HEK293T (cell line): ENCODE results near the gene MYO1G.

Source experiments
- CTCF ChIA-PET: fragments of 350-600 bp; formaldehyde crosslinking; extraction: SDS; loops from one replicate; lab custom pipeline; 2021; ENCODE audit warnings: antibody characterized with exemption, inconsistent platforms; lab: Yijun Ruan, JAX
- POLR2A ChIA-PET: fragments of 350-600 bp; formaldehyde crosslinking; extraction: SDS; loops from one replicate; lab custom pipeline; 2020; ENCODE audit warnings: antibody characterized with exemption, inconsistent platforms; lab: Yijun Ruan, JAX
- DNase-seq: peaks from one replicate; pipeline ENCODE4 v3.0.0; 2012; ENCODE audit warnings: mixed read lengths; ENCODE audit errors: extremely low spot score
- ARNT ChIP-seq: fragments of 450-650 bp; IDR thresholded peaks from 2 replicates; pipeline ENCODE4 v1.6.1; 2017; ENCODE audit warnings: mild to moderate bottlenecking
- BHLHE40 ChIP-seq: fragments of 450-650 bp; IDR thresholded peaks from 2 replicates; pipeline ENCODE4 v1.6.1; 2016; ENCODE audit warnings: mild to moderate bottlenecking, moderate library complexity, borderline replicate concordance
- CTBP1 ChIP-seq: fragments of 450-650 bp; IDR thresholded peaks from 2 replicates; pipeline ENCODE4 v1.6.1; 2016; ENCODE audit warnings: borderline replicate concordance
- ELF4 ChIP-seq: fragments of 450-650 bp; IDR thresholded peaks from 2 replicates; pipeline ENCODE4 v1.6.1; 2017; ENCODE audit warnings: antibody characterized with exemption
- FOXA1 ChIP-seq: fragments of 450-650 bp; IDR thresholded peaks from 2 replicates; pipeline ENCODE4 v1.6.1; 2016; ENCODE audit warnings: mild to moderate bottlenecking
- FOXK2 ChIP-seq: fragments of 450-650 bp; IDR thresholded peaks from 2 replicates; pipeline ENCODE4 v1.6.1; 2016; ENCODE audit warnings: mild to moderate bottlenecking
- FOXM1 ChIP-seq: fragments of 450-650 bp; IDR thresholded peaks from 2 replicates; pipeline ENCODE4 v1.6.1; 2017; ENCODE audit warnings: mild to moderate bottlenecking, borderline replicate concordance
- HDGF ChIP-seq: fragments of 450-650 bp; IDR thresholded peaks from 2 replicates; pipeline ENCODE4 v1.6.1; 2017; ENCODE audit warnings: antibody characterized with exemption, borderline replicate concordance
- L3MBTL2 ChIP-seq: fragments of 450-650 bp; conservative IDR thresholded peaks from 2 replicates; pipeline ENCODE4 v1.6.1; 2016; ENCODE audit warnings: mild to moderate bottlenecking
- LEF1 ChIP-seq: fragments of 450-650 bp; IDR thresholded peaks from 2 replicates; pipeline ENCODE4 v1.6.1; 2017; ENCODE audit warnings: mild to moderate bottlenecking, borderline replicate concordance
- NFRKB ChIP-seq: fragments of 450-650 bp; IDR thresholded peaks from 2 replicates; pipeline ENCODE4 v1.6.1; 2016; ENCODE audit warnings: mild to moderate bottlenecking, moderate library complexity
- PKNOX1 ChIP-seq: fragments of 450-650 bp; IDR thresholded peaks from 2 replicates; pipeline ENCODE4 v1.6.1; 2016
- SP1 ChIP-seq: fragments of 450-650 bp; IDR thresholded peaks from 2 replicates; pipeline ENCODE4 v1.6.1; 2017
- SUZ12 ChIP-seq: fragments of 450-650 bp; IDR thresholded peaks from 2 replicates; pipeline ENCODE4 v1.6.1; 2016; ENCODE audit warnings: mild to moderate bottlenecking
- TARDBP ChIP-seq: fragments of 450-650 bp; IDR thresholded peaks from 2 replicates; pipeline ENCODE4 v1.6.1; 2016
- ZNF384 ChIP-seq: fragments of 450-650 bp; IDR thresholded peaks from 2 replicates; pipeline ENCODE4 v1.6.1; 2016

MYO1G gene

GRCh38 chr7:44987996-44988395 lies 9.2 kb upstream of the MYO1G start:
- no peak for TF ChIP-seq SUZ12
- TF ChIP-seq L3MBTL2: no peak
- no peak for TF ChIP-seq NFRKB
- TF ChIP-seq TARDBP: no peak
- TF ChIP-seq LEF1: no peak
- CTCF ChIA-PET: no interaction called here
- DNase-seq: no peak
- POLR2A ChIA-PET: interaction anchor here (1.8 to 4.1 kb wide), 3 partner anchors 10 to 123 kb away, joined by 5 to 30 read pairs (median 15); partner anchors contain the start of genes CCM2 and TBRG4

DNA sequence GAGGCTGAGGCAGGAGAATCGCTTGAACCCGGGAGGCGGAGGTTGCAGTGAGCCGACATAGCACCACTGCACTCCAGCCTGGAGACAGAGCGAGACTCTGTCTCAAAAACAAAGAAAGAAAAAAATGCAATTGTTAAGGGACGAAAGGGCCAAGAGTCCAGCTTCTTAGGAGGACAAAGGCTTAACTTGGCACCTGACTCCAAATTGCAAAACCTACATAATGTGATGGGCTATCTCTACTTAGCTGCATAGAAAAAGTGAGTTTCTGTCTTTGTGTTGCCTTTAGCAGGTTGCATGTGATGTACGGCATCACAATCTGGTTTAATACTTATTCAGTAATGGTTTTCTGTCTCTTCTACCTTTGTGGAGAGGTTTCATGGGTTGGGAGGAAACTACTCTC lies 8.6 kb upstream of the MYO1G start:
- CTCF ChIA-PET: no interaction called here
- DNase-seq: no peak
- no peak for TF ChIP-seq FOXK2
- TF ChIP-seq PKNOX1: no peak
- TF ChIP-seq CTBP1: no peak
- TF ChIP-seq FOXA1: no peak
- TF ChIP-seq ARNT: no peak
- TF ChIP-seq TARDBP: no peak
- TF ChIP-seq LEF1: no peak
- TF ChIP-seq FOXM1: no peak
- no peak for TF ChIP-seq L3MBTL2
- TF ChIP-seq SUZ12: no peak
- no peak for TF ChIP-seq ELF4
- no peak for TF ChIP-seq ZNF384
- POLR2A ChIA-PET: interaction anchor here (3.3 to 4.1 kb wide), 2 partner anchors 10 to 124 kb away, joined by 15 to 30 read pairs; partner anchors contain the start of genes CCM2 and TBRG4

DNA sequence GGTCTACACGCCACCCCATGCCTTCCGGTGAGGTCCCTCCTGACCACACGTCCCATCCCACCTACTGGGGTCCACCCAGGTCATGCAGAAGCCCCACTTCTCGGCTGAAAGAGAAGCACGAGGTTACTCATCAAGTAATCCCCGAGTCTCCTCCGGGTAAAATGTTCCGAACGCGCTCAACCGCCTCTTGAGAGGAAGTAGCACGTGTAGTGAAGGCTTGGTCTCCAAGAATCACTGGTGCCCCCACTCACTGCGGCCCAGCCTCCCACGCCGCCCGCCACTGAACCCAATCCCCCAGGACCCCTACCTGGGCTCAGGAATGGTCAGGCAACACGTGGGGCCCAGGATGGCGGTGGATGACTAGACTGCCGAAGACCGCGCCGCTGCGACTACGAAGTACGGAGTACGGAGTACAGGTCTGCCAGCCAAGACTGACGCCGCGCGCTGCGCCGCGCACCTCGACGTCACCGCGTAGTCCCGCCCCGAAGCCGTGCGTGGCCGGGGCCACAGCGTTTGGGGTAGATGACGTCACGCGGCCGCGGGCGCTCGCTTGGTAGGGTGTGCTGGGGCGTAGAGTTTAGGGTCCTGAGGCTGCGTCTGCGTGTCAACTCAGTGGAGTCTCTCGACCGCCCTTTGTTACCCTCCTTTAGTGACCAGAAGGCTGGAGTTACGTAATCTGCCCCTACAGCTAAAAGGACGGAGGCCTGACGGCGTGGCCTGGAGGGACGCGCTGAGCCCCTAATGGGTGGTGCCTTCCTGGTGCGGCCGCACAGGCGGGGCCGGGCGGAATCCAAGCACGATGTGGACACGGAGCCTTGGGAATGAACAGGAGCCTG lies 7.6 kb upstream of the MYO1G start:
- ChIA-PET POLR2A (interaction anchor here (0.9 to 6.2 kb wide), 7 partner anchors 11 to 138 kb away, joined by 3 to 71 read pairs (median 9); partner anchors contain the start of genes CCM2, PURB and TBRG4), CTCF (interaction anchor here (0.6 kb wide), 2 partner anchors 15 to 150 kb away, joined by 3 read pairs; no protein-coding TSS in a partner anchor)
- peak; percentile 93 for DNase-seq
- TF ChIP-seq LEF1 (no peak), L3MBTL2 (peak; percentile 78), HDGF (0 out of 2 replicates have a peak, but pooled peaks have one; percentile 35), PKNOX1 (peak; percentile 60), ARNT (peak; percentile 23; the same call in 1 of the 2 replicates), FOXA1 (no peak), TARDBP (0 out of 2 replicates have a peak, but pooled peaks have one; percentile 55), SP1 (no peak), CTBP1 (0 out of 2 replicates have a peak, but pooled peaks have one; percentile 12), NFRKB (peak; percentile 57; the same call in 1 of the 2 replicates), FOXM1 (no peak), BHLHE40 (no peak), SUZ12 (no peak), ZNF384 (no peak), FOXK2 (no peak), ELF4 (peak; percentile 88)

DNA sequence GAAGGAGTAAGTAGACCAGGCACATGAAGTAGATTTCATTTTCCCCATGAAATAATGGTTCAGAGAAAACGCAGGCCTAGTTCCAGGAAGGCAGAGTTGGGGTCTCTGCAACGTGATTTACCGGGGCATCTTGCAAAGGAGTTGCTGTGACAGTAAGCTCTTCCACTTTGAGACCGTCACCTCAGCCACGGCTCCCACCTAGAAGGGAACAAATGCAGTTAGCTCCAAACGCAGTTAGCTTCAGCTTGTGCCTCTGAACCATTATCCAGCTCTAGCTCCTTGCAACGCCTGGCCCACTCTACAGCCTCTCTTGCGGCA lies 7.0 kb upstream of the MYO1G start:
- TF ChIP-seq ZNF384: no peak
- no peak for TF ChIP-seq PKNOX1
- no peak for TF ChIP-seq ARNT
- no peak for TF ChIP-seq LEF1
- no peak for TF ChIP-seq HDGF
- TF ChIP-seq CTBP1: no peak
- no peak for TF ChIP-seq FOXA1
- TF ChIP-seq BHLHE40: no peak
- no peak for TF ChIP-seq FOXM1
- TF ChIP-seq L3MBTL2: no peak
- no peak for TF ChIP-seq SP1
- no peak for TF ChIP-seq TARDBP
- TF ChIP-seq FOXK2: no peak
- TF ChIP-seq NFRKB: no peak
- no peak for TF ChIP-seq SUZ12
- TF ChIP-seq ELF4: no peak
- ChIA-PET CTCF (interaction anchor here (0.6 to 0.7 kb wide), 2 partner anchors 12 to 14 kb away, joined by 3 read pairs; no protein-coding TSS in a partner anchor), POLR2A (interaction anchor here (0.9 to 6.2 kb wide), 7 partner anchors 12 to 137 kb away, joined by 3 to 71 read pairs (median 9); partner anchors contain the start of genes CCM2, PURB and TBRG4)
- no peak for DNase-seq

DNA sequence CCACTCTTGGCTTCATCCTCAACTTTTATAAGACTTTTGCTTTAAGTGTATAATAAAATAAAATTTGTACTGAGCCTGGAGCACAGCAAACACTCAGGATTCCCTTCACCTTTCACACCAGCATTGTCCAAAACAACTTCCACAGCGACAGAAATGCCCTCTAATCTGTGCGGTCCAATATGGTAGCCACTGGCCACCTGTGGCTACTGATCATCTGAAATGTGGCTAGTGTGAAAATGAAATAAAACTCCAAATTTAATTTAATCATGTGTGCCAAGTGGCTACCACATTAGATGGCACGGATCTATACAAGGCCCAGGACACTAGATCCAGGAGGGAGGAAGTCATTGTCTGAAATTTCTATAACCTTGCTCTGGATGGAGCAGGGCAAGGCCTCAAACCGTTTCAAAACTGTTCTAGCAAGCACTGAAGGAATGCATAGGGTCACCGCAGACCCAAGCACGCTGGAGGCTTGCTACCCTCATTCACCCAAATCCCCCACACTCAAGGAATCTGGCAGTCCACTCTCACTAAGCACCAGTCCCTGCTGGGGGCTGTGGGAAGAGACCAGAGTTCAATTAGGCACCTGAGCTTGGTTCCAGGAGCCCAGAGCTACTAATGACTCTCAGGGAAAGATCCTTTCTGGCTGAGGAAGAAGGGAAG lies 6.3 kb upstream of the MYO1G start:
- DNase-seq: no peak
- CTCF ChIA-PET: interaction anchor here (0.6 to 0.7 kb wide), 2 partner anchors 11 to 13 kb away, joined by 3 read pairs; no protein-coding TSS in a partner anchor
- TF ChIP-seq LEF1: no peak
- TF ChIP-seq BHLHE40: no peak
- no peak for TF ChIP-seq ELF4
- no peak for TF ChIP-seq ARNT
- no peak for TF ChIP-seq L3MBTL2
- TF ChIP-seq FOXK2: no peak
- no peak for TF ChIP-seq TARDBP
- TF ChIP-seq NFRKB: no peak
- TF ChIP-seq FOXA1: no peak
- TF ChIP-seq SUZ12: no peak
- TF ChIP-seq PKNOX1: no peak
- no peak for TF ChIP-seq ZNF384
- POLR2A ChIA-PET: interaction anchor here (0.9 to 6.2 kb wide), 7 partner anchors 12 to 136 kb away, joined by 3 to 71 read pairs (median 9); partner anchors contain the start of genes CCM2, PURB and TBRG4
